ENCODE measurements around the gene TJP1. TPM values are rescaled to one million over a fixed set of nuclear protein-coding genes. Genes with fewer than 3 reads are reported as not detected.

The TJP1 gene
- total RNA-seq, 4 donors from 2014 or later = 59.1 to 99.9 (median 83.8) TPM

GRCh38 chr15:29857221-29857789, 35.0 kb upstream of the TJP1 start:
- no peak overlapping the region for H3K4me3 ChIP-seq (ENCODE audit: low read depth, poor library complexity, severe bottlenecking)
- intact Hi-C loops (cut with DNase I; ENCODE audit: low total_unique reads) = no loop called here
- WGBS, 2 donors = 71 to 74% methylated on average over 5 of the region's 5 CpGs
- no peak for DNase-seq (ENCODE audit: low spot score in 2 of 2)
- no peak for TF ChIP-seq CTCF (IDR thresholded peaks at IDR 0.05)

GRCh38 chr15:29854413-29854812, 32.1 kb upstream of the TJP1 start:
- no peak for TF ChIP-seq CTCF (IDR thresholded peaks at IDR 0.05)
- TF ChIP-seq POLR2A (IDR thresholded peaks at IDR 0.05) = no peak
- WGBS, 2 donors = 48 to 57% methylated on average over 6 of the region's 6 CpGs
- H3K4me3 ChIP-seq (ENCODE audit: low read depth, poor library complexity, severe bottlenecking) = no peak overlapping the region
- DNase-seq (ENCODE audit: low spot score in 2 of 2) = no peak
- intact Hi-C loops (cut with DNase I; ENCODE audit: low total_unique reads) = no loop called here

GRCh38 chr15:29853211-29853987, 31.1 kb upstream of the TJP1 start:
- WGBS, 2 donors = 82 to 87% methylated on average over 8 of the region's 8 CpGs
- H3K4me3 ChIP-seq (ENCODE audit: low read depth, poor library complexity, severe bottlenecking) = no peak overlapping the region
- TF ChIP-seq CTCF (IDR thresholded peaks at IDR 0.05) = no peak
- no peak for TF ChIP-seq POLR2A (IDR thresholded peaks at IDR 0.05)
- intact Hi-C loops (cut with DNase I; ENCODE audit: low total_unique reads) = no loop called here
- DNase-seq (ENCODE audit: low spot score in 2 of 2) = no peak

- TF ChIP-seq POLR2A (IDR thresholded peaks at IDR 0.05) = no peak
- no peak for TF ChIP-seq CTCF (IDR thresholded peaks at IDR 0.05)
- no peak overlapping the region for H3K4me3 ChIP-seq (ENCODE audit: low read depth, poor library complexity, severe bottlenecking)
- 84 to 87% methylated on average over 3 of the region's 3 CpGs for WGBS, 2 donors
- intact Hi-C loops (cut with DNase I; ENCODE audit: low total_unique reads) = no loop called here
- no peak for DNase-seq (ENCODE audit: low spot score in 2 of 2)
Measured at GRCh38 chr15:29852201-29852600, 29.9 kb upstream of the TJP1 start.

- no peak overlapping the region for H3K4me3 ChIP-seq (ENCODE audit: low read depth, poor library complexity, severe bottlenecking)
- DNase-seq (ENCODE audit: low spot score in 2 of 2) = no peak
- 94 to 98% methylated on average over 7 of the region's 7 CpGs for WGBS, 2 donors
- intact Hi-C loops (cut with DNase I; ENCODE audit: low total_unique reads) = no loop called here
- no peak for TF ChIP-seq POLR2A (IDR thresholded peaks at IDR 0.05)
- TF ChIP-seq CTCF (IDR thresholded peaks at IDR 0.05) = no peak
Measured at GRCh38 chr15:29849716-29850115, 27.4 kb upstream of the TJP1 start.

Data from lower leg skin (tissue), 4 donors.